NT2/D1 (cell line): ENCODE data around the gene CLCN7.

ENCODE experiments used
- SUZ12 ChIP-seq: IDR thresholded peaks from 2 replicates; pipeline ENCODE4 v1.6.1; 2011; ENCODE audit not compliant: insufficient read length, insufficient read depth; ENCODE audit errors: extremely low read depth
- YY1 ChIP-seq: IDR thresholded peaks from 2 replicates; pipeline ENCODE4 v1.6.1; 2011; ENCODE audit not compliant: insufficient read length, insufficient read depth

DNA sequence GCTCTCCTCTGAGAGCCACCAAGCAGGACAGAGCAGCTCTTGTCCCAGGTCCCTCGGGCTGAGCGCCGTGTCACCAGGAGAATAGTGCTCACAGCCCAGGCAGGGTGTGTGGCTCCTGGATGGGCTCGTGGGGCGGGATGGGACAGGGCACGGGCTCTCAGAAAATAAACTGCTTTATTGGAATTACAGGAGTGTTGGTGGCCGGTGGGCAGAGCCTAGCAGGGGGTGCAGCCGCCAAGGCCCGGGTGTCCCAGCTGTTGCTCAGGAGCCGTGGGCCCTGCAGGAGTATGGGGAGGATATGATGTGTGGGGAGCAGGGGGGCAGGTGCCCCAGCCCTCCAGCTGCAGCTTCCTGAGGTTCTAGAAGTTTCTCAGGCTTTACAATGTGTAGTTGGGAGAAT is 35.4 kb upstream of the CLCN7 start:
- no peak for TF ChIP-seq YY1
- TF ChIP-seq SUZ12: no peak
